ENCODE results near the gene RREB1.

Gene RREB1

GRCh38 chr6:7197747-7198146, 90.0 kb downstream of the RREB1 start:
- no peak for DNase-seq

DNA sequence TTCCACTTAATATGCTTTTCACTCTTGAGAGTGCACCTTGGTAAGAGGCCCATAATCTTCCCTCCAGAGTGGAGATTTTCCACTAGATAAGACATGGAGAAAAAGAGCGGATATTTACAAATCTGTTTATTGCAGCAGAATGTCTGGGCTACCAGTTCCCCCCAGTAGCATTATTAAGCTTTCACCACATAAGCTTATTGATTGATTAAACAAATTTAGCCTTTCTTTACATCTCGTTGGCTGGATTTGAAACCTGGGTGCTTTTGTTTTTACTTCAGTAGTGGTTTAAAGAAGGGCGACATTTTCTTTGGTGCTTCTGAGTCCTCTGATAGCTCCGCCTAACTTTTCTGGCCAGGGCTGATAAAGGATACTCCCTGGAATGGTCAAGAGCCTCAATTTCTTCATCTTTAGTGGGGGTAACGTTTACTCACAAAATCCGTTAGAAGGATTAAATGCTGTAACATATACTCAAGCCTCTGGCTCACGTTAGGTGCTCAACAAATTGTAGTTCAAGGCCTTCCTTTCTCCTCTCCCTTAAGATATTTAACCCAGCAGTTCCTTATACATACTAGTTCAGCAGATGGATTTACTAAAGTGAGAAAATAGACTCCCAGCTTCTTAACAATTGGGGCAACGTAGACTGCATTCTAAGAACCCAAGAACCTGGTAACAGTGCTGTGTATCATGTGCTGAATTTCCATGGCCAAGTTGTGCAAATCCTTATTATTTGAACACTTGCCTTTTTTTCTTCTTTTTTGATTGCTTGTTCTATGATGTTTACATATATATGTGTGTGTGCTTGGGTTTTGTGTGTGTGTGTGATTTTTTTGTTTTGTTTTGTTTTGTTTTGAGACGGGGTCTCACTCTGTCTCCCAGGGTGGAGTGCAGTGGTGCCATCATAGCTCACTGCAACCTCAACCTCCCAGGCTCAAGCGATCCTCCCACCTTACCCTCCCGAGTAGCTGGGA, 91.4 kb downstream of the RREB1 start:
- no peak for DNase-seq

GRCh38 chr6:7200598-7201443, 93.1 kb downstream of the RREB1 start:
- no peak for DNase-seq

GRCh38 chr6:7201444-7201731, 93.6 kb downstream of the RREB1 start:
- DNase-seq: no peak

DNA sequence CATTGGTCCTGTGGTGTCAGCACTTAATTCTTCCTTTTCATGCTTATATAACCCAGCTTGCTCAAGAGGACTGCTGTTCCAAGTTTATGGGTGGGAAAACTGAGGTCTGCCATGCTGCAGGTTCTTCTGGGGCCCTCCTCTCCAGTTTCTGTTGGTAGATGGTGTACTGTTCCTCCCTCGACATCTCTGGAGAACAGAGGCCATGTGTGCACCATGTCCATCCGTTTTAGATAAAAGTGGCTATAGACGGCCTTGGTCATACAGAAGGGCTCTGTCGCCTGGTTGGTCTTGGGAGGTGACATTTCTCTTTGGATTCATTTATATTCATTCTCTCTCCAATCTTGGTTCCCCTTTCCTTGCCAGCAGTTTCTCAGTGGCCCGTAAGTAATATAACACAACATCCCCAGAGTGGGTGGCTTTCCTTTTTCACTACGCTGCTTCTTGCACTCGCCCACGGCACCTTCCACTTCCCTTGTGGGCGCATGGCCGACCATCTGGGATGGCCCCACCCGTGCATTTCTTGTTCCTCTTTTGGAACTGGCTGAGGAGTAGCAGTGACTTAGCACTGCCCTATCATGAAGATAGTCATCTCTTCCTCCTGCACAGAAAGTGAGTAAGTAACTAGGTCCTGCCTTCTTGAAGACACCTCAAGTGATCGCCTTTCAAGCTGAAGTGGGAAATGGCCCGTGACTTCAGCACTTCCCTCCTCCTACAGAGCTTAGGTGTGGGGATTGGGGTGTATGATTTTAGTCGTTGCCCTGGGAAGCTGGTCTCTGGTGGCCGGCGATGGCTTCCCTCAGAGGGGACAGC, 94.2 kb downstream of the RREB1 start:
- peak; percentile 98 to 100 for DNase-seq

DNA sequence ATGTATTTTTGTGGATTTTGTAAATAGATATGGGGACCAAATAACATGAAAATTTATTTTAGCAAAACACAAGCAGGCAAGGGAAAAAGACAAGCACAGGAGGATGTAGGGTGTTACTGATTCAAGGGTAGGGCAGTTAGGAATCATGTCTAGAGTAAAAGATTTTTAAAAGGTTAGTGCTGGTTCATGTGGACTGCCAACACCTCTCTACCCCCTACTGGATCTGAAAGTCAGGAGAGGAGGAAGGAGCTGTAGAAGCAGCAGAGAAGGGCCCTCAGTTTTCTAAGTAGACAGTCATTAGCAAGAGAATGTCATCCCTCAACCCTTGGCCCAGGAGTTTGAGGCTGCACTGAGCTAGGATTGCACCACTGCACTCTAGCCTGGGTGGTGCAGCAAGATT, 95.2 kb downstream of the RREB1 start:
- DNase-seq: no peak

DNA sequence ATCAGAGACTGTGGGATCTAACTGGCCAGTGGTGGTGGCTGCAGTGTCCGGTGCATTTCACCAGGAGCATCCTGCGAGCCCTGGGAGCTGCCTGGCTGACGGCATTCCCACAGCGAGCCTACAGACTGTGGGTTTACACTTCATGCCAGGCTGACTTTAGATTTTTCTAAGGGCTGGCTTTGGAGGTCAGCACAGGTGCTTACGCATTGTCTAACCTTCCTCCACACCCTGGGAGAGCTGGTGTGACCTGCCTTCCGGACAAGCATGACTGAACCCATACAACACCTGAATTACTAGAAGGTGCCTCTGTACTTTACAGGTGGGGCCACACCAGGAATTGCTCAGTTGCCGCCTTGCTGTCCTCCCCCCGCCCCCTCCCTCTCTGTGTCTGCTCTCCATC, 96.2 kb downstream of the RREB1 start:
- DNase-seq: no peak

- DNase-seq: peak in 1 of 2 donors; percentile 33
Measured at GRCh38 chr6:7204726-7205125, 97.0 kb downstream of the RREB1 start.

DNA sequence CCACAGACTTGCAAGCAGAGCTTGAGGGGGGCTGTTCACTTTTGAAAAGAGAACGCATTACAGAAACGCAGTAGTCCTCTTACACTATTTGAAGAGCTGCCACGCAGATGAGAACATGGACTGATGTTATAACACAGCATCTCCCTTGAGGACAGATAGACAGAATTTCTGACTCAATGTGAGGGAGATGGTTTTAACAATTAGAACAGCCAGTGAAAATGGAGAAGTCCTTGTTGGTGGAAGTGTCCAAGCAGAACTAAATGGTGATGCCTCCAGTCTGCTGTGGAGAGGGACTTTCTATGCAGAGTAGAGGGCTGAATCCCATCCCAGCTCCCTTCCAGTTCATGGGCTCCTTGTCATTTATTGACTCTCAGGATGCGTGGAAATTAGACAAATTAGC, 100.0 kb downstream of the RREB1 start:
- peak; percentile 38 to 48 for DNase-seq

GRCh38 chr6:7213416-7213815, 105.7 kb downstream of the RREB1 start:
- DNase-seq: no peak

DNA sequence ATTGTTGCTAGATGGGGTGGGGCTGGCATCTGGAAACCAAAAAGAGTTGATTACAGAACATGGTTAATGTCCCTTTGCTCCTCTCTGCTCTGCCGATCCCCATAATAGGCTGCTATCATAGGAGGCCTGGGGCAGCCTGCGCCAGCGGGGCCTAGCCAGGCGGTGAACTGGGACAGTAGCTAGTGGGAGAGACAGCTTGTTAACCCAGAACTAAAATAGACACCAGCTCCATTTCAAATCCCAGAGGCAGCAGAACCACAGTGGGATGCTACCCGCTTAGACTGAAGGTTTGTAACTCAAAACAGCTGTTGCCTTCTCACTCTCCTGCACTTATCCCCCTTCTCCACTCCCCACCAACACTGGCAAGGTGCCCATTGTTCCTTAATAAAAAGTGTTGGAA, 106.7 kb downstream of the RREB1 start:
- no peak for DNase-seq

- DNase-seq: no peak
Measured at GRCh38 chr6:7215131-7215530, 107.4 kb downstream of the RREB1 start.

GRCh38 chr6:7215798-7216231, 108.1 kb downstream of the RREB1 start:
- no peak for DNase-seq

DNA sequence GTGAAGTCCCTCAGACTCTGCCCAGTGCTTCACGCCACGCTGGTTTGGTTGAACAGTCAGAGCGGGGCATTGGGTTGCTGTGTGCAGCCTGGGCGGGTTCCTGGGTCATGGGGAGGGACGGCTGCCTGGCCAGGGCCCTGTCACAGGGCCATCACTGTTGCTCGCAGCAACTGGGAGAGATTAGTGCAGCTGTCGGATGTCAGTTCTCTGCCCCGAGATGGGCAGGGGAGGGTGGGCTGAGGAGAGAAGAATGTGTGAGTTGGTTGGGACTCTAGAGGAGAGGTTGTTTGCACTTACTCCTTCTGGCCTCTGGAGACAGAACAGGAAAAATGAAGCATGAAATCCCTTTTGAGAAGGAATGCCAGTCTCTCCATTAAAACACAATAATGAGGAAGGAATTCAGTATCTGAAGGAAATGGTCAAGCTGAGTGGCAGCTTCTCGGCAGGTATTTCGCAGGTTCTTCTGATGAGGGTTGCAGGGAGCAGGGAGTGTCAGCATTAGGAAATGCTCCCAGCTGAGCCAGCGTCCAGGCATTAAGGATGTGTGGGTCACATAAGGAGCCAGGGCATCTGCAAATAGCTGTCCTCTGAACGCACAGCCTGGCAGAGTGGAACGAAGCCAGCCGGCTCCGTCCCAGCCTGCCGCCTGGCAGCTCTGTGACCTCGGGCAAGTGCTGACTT, 109.3 kb downstream of the RREB1 start:
- DNase-seq: no peak

DNA sequence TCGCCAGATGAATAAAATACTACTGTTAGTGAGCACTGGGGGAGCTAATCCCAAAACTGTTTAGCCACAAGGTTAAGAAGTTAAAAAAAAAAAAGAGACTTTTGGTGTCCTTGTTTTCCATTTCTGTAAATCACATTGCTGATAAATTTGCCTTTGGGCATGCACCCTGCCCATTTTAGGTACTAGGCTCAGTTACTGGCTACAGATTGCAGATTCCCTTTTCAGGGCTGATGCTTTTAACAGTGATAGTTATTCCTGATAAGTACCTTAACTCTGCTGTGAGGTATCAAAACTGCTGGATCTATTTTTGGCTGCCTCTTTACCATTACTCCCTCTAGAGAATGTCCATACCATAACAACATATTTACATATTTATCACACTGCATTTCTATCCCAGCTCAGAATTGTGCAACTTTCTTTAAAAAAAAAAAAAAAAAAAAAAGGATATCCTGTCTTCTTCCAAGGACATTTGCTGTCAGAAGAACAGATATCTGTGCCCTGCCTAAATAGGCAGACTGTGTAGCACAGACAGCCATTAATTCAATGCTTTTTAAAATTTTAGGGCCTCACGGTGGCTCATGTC, 110.7 kb downstream of the RREB1 start:
- DNase-seq: no peak

GRCh38 chr6:7219310-7219709, 111.5 kb downstream of the RREB1 start:
- peak; percentile 43 to 74 for DNase-seq

DNA sequence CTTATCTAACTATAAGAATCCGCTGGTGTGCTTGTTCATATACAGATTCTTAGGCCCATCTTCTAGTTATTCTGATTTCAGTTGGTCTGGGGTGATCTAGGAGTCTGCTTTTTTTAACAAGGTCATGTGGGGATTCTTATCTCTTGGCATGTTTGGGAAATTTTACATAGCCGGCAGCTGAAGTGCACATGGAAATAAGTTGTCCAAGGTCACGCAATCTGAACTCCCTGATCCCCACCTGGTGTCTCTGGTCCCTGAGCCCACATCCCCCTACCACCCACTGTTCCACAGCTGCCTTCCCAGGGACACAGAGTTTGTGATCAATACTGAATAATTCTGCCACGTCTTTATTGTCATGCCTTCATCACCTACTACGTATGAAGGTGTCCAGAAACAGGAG, 114.4 kb downstream of the RREB1 start:
- DNase-seq: no peak

DNA sequence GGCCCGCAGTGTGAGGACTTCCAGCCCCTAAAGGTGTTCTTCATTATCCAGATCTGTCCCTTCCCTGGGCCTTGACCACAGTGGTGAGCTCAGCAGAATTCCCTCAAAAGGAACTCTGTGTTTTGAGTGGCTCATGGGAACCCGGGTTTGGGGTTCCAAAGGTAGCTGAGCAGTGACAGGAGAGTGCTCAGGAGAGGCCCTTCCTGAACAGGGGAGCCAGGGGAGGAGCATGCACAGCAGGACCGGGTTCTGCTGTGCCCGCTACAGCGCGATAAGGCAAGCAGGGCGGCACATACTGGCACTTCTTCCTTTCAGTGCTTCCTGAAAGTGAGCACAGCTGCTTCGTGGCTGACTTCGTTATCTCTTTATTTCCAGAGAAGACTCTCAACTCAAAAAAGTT, 117.0 kb downstream of the RREB1 start:
- DNase-seq: no peak

DNA sequence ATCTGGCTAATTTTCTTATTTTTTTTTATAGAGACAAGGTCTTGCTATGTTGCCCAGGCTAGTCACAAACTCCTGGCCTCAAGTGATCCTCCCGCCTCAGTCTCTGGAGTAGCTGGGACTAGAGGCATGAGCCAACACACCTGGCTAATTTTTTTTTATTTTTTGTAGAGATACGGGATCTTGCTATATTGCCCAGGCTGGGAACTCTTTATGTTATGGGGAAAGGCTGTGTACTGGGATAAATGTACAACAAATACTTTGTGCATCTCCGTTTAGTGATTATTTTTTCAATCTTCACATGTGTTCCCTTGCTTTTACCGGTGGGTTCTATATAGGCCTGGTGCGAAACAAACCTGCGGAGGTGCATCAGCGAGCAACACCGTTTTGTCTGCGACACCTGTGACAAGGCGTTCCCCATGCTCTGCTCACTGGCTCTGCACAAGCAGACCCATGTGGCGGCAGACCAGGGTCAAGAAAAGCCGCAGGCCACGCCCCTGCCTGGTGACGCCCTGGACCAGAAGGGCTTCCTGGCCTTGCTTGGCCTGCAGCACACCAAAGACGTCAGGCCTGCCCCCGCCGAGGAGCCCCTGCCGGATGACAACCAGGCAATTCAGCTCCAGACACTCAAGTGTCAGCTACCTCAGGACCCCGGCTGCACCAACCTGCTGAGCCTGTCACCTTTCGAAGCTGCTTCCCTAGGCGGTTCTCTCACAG, 121.1 kb downstream of the RREB1 start:
- no peak for DNase-seq

GRCh38 chr6:7229376-7230326, 121.9 kb downstream of the RREB1 start:
- DNase-seq: no peak
